ENCODE data around the gene MAMLD1. TPM values are rescaled to one million over a fixed set of nuclear protein-coding genes. Genes with fewer than 3 reads are reported as not detected.

MAMLD1 gene
- total and polyA plus RNA-seq, 12 donors, result 1.4 to 11.2 (median 6.5) TPM

GRCh38 chrX:150326541-150327247, 36.4 kb upstream of the MAMLD1 start:
- WGBS, 4 donors, result 19 to 42% (median 33%) methylated on average over 3 to 7 of the region's 7 CpGs
- Histone ChIP-seq H3K4me3 (no peak overlapping the region), H3K9me3 (replicated peaks in 1 of 3) (no peaks in the 10 kb centered on the region), H3K27ac (no peak overlapping the region), H3K36me3 (replicated peaks in 1 of 2) (no peaks in the 10 kb centered on the region), H3K27me3 (no peaks in the 10 kb centered on the region), H3K4me1 (replicated peaks in 1 of 2) (no peaks in the 10 kb centered on the region)
- DNase-seq, result no peak
- TF ChIP-seq POLR2A (IDR thresholded peaks at IDR 0.05) (no peak), CTCF (IDR thresholded peaks at IDR 0.05) (no peak)
- intact Hi-C loops (cut with DNase I), result no loop called here

- TF ChIP-seq POLR2A (IDR thresholded peaks at IDR 0.05) (no peak), CTCF (IDR thresholded peaks at IDR 0.05) (no peak)
- 60 to 76% (median 73%) methylated on average over 5 to 8 of the region's 8 CpGs for WGBS, 4 donors
- DNase-seq, result no peak
- H3K36me3 ChIP-seq (replicated peaks in 1 of 2), result no peaks in the 10 kb centered on the region
- no peak overlapping the region for H3K4me3 ChIP-seq
- H3K27ac ChIP-seq, result no peak overlapping the region
- H3K4me1 ChIP-seq (replicated peaks in 1 of 2), result no peaks in the 10 kb centered on the region
- intact Hi-C loops (cut with DNase I), result loop anchor here in 1 of 2 donors (2.0 kb wide), 1 partner anchor 32 kb away; no protein-coding TSS in a partner anchor
- H3K27me3 ChIP-seq, result no peaks in the 10 kb centered on the region
- no peaks in the 10 kb centered on the region for H3K9me3 ChIP-seq (replicated peaks in 1 of 3)
Measured at GRCh38 chrX:150329282-150329681, 33.8 kb upstream of the MAMLD1 start.

GRCh38 chrX:150329868-150330267, 33.2 kb upstream of the MAMLD1 start:
- WGBS, 4 donors, result 51 to 79% (median 62%) methylated on average over 2 of the region's 2 CpGs
- no peak for TF ChIP-seq POLR2A (IDR thresholded peaks at IDR 0.05)
- no peak for TF ChIP-seq CTCF (IDR thresholded peaks at IDR 0.05)
- Histone ChIP-seq H3K4me1 (replicated peaks in 1 of 2) (no peaks in the 10 kb centered on the region), H3K4me3 (no peak overlapping the region), H3K27ac (no peak overlapping the region), H3K36me3 (replicated peaks in 1 of 2) (no peaks in the 10 kb centered on the region), H3K27me3 (no peaks in the 10 kb centered on the region), H3K9me3 (replicated peaks in 1 of 3) (no peaks in the 10 kb centered on the region)
- no peak for DNase-seq
- intact Hi-C loops (cut with DNase I), result loop anchor here in 1 of 2 donors (2.0 kb wide), 1 partner anchor 31 kb away; no protein-coding TSS in a partner anchor

GRCh38 chrX:150332023-150332422, 31.1 kb upstream of the MAMLD1 start:
- intact Hi-C loops (cut with DNase I), result no loop called here
- H3K27me3 ChIP-seq, result no peaks in the 10 kb centered on the region
- no peak for DNase-seq
- 80 to 100% (median 91%) methylated on average over 1 to 2 of the region's 2 CpGs for WGBS, 4 donors
- H3K4me1 ChIP-seq (replicated peaks in 1 of 2), result no peaks in the 10 kb centered on the region
- no peaks in the 10 kb centered on the region for H3K9me3 ChIP-seq (replicated peaks in 1 of 3)
- no peak for TF ChIP-seq POLR2A (IDR thresholded peaks at IDR 0.05)
- TF ChIP-seq CTCF (IDR thresholded peaks at IDR 0.05), result no peak
- no peaks in the 10 kb centered on the region for H3K36me3 ChIP-seq (replicated peaks in 1 of 2)
- H3K27ac ChIP-seq, result no peak overlapping the region
- H3K4me3 ChIP-seq, result no peak overlapping the region
